Measurements from ENCODE around the gene ILRUN. TPM values are rescaled to one million over a fixed set of nuclear protein-coding genes. Genes with fewer than 3 reads are reported as not detected.
"Not testable (repeated sequence)": the region's sequence is repeated elsewhere in the genome, so short reads cannot be mapped to it uniquely, and the experiment has no call there.

Gene ILRUN
- total RNA-seq, 1 donor from 2014 or later, result 54.2 TPM

GRCh38 chr6:34697544-34697836, 923 bp upstream of the ILRUN start:
- DNase-seq, result no peak

- DNase-seq, result no peak
These were observed 303 bp downstream of the ILRUN start for GRCh38 chr6:34696189-34696738.

GRCh38 chr6:34695729-34696188, 808 bp downstream of the ILRUN start:
- peak; percentile 30 for DNase-seq

GRCh38 chr6:34692280-34692679, 4.3 kb downstream of the ILRUN start:
- DNase-seq, result no peak

GRCh38 chr6:34689742-34690141, 6.8 kb downstream of the ILRUN start:
- no peak for DNase-seq

GRCh38 chr6:34688956-34689355, 7.6 kb downstream of the ILRUN start:
- no peak for DNase-seq

GRCh38 chr6:34684919-34685318, 11.6 kb downstream of the ILRUN start:
- DNase-seq, result no peak

GRCh38 chr6:34684364-34684763, 12.2 kb downstream of the ILRUN start:
- DNase-seq, result no peak

GRCh38 chr6:34680802-34681515, 15.6 kb downstream of the ILRUN start:
- no peak for DNase-seq

GRCh38 chr6:34680313-34680712, 16.3 kb downstream of the ILRUN start:
- DNase-seq, result not testable (repeated sequence)

GRCh38 chr6:34679552-34680253, 16.9 kb downstream of the ILRUN start:
- no peak for DNase-seq

- DNase-seq, result no peak
These were observed 20.4 kb downstream of the ILRUN start for GRCh38 chr6:34676140-34676539.

GRCh38 chr6:34674930-34675329, 21.6 kb downstream of the ILRUN start:
- not testable (repeated sequence) for DNase-seq

GRCh38 chr6:34674268-34674639, 22.3 kb downstream of the ILRUN start:
- no peak for DNase-seq

- no peak for DNase-seq
These were observed 23.5 kb downstream of the ILRUN start for GRCh38 chr6:34673064-34673463.

GRCh38 chr6:34672657-34673043, 23.9 kb downstream of the ILRUN start:
- DNase-seq, result no peak

GRCh38 chr6:34671801-34672656, 24.5 kb downstream of the ILRUN start:
- no peak for DNase-seq

GRCh38 chr6:34671367-34671766, 25.2 kb downstream of the ILRUN start:
- DNase-seq, result no peak

- DNase-seq, result not testable (repeated sequence)
These were observed 27.8 kb downstream of the ILRUN start for GRCh38 chr6:34668799-34669198.

GRCh38 chr6:34667481-34668238, 28.9 kb downstream of the ILRUN start:
- no peak for DNase-seq

GRCh38 chr6:34665019-34665418, 31.5 kb downstream of the ILRUN start:
- DNase-seq, result no peak

Data from tongue (tissue), 2 donors.